Right lung (tissue), 5 donors: ENCODE data around the gene TATDN2. TPM values are rescaled to one million over a fixed set of nuclear protein-coding genes. Genes with fewer than 3 reads are reported as not detected.
A peak's percentile ranks its signal among the peaks of the same experiment; 100 is the strongest.
"Not testable (repeated sequence)": the region's sequence is repeated elsewhere in the genome, so short reads cannot be mapped to it uniquely, and the experiment has no call there.

Experiments
- DNase-seq, 2 donors: peaks; one replicate each; pipeline ENCODE4 v3.0.0-alpha.2; 2013
- polyA plus RNA-seq, 5 donors: library from polyadenylated mRNA; unstranded; fragments of 120-200 nt; gene quantifications; one replicate each; pipeline versions ENCODE4 v1.2.1 to v1.2.3, GENCODE V29; 2013; ENCODE audit warnings: inconsistent platforms in 1 of 5, low replicate concordance in 1 of 5; ENCODE audit not compliant: insufficient read length in 5 of 5, insufficient read depth in 1 of 5

The TATDN2 gene
- polyA plus RNA-seq, 5 donors, result 33.8 to 43.3 (median 36.1) TPM

- no peak for DNase-seq
These were observed 19.9 kb downstream of the TATDN2 start for GRCh38 chr3:10268116-10268515.

GRCh38 chr3:10268930-10269329 is 20.7 kb downstream of the TATDN2 start:
- no peak for DNase-seq

- no peak for DNase-seq
These were observed 21.2 kb downstream of the TATDN2 start for GRCh38 chr3:10269443-10269842.

GRCh38 chr3:10272476-10272875 is 24.2 kb downstream of the TATDN2 start:
- not testable (repeated sequence) for DNase-seq

- DNase-seq, result no peak
These were observed 24.7 kb downstream of the TATDN2 start for GRCh38 chr3:10272977-10273376.

GRCh38 chr3:10273702-10274305 is 25.5 kb downstream of the TATDN2 start:
- no peak for DNase-seq

- DNase-seq, result no peak
These were observed 26.3 kb downstream of the TATDN2 start for GRCh38 chr3:10274601-10275000.

- DNase-seq, result no peak
These were observed 28.9 kb downstream of the TATDN2 start for GRCh38 chr3:10277115-10277625.

GRCh38 chr3:10278501-10278900 is 30.2 kb downstream of the TATDN2 start:
- no peak for DNase-seq

- DNase-seq, result no peak
These were observed 31.3 kb downstream of the TATDN2 start for GRCh38 chr3:10279384-10280176.

- DNase-seq, result no peak
These were observed 31.9 kb downstream of the TATDN2 start for GRCh38 chr3:10280177-10280529.

GRCh38 chr3:10280571-10280970 is 32.3 kb downstream of the TATDN2 start:
- DNase-seq, result no peak

- no peak for DNase-seq
These were observed 33.7 kb downstream of the TATDN2 start for GRCh38 chr3:10281951-10282350.

GRCh38 chr3:10283638-10284037 is 35.4 kb downstream of the TATDN2 start:
- peak; percentile 55 to 63 for DNase-seq

GRCh38 chr3:10284496-10284895 is 36.2 kb downstream of the TATDN2 start:
- no peak for DNase-seq

GRCh38 chr3:10285272-10286132 is 37.2 kb downstream of the TATDN2 start:
- DNase-seq, result no peak

- DNase-seq, result peak in 1 of 2 donors; percentile 15
These were observed 37.9 kb downstream of the TATDN2 start for GRCh38 chr3:10286133-10286524.

GRCh38 chr3:10286596-10287295 is 38.5 kb downstream of the TATDN2 start:
- DNase-seq, result no peak

- DNase-seq, result no peak
These were observed 39.8 kb downstream of the TATDN2 start for GRCh38 chr3:10287936-10288574.

GRCh38 chr3:10288575-10288960 is 40.3 kb downstream of the TATDN2 start:
- DNase-seq, result no peak

- no peak for DNase-seq
These were observed 40.8 kb downstream of the TATDN2 start for GRCh38 chr3:10289077-10289476.
